Measurements from ENCODE around the gene EAF2.

The EAF2 gene

GRCh38 chr3:121885386-121885785 lies 50.4 kb downstream of the EAF2 start:
- no peak for TF ChIP-seq CTCF (IDR thresholded peaks at IDR 0.05; ENCODE audit: low read depth, low read length)
- H3K4me3 ChIP-seq (ENCODE audit: low read depth, low read length), result no peak overlapping the region

DNA sequence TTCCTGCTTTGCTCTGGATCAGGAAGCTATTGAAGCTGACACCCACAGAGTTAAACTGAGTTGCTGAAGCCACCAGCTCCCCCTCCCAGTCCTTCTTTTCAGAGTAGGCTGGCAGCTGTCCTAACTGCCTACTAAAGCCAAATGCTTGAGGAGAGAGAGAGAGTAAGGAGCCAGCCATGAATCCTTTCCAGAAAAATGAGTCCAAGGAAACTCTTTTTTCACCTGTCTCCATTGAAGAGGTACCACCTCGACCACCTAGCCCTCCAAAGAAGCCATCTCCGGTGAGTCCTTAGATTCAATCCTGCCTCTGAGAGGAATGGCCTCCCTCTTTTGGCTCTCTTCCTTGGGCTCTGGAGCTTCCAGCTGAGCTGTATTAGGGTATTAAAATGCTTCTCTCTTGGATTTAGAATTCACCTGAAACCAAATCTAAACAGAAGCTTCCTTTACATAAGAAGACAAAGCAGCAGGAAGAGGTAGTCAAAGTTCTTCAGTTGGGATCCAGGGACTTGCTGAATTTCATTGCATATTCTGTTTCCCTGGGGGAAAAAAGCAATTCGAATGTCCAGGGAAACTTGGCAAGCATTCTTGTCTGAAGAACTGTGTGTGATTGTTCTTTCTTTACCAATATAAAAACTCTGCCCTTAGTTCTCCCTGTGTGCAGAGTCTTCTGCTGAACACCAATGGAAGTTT lies 59.4 kb downstream of the EAF2 start, which contains the start of gene SLC15A2:
Gene SLC15A2 (plus strand): TSS at position 101 of the 690 bp plus-strand sequence. CDS start 76 bp downstream, at position 177.
- no peak for TF ChIP-seq CTCF (IDR thresholded peaks at IDR 0.05; ENCODE audit: low read depth, low read length)
- no peak within 1 kb of the TSS for H3K4me3 ChIP-seq (ENCODE audit: low read depth, low read length)

DNA sequence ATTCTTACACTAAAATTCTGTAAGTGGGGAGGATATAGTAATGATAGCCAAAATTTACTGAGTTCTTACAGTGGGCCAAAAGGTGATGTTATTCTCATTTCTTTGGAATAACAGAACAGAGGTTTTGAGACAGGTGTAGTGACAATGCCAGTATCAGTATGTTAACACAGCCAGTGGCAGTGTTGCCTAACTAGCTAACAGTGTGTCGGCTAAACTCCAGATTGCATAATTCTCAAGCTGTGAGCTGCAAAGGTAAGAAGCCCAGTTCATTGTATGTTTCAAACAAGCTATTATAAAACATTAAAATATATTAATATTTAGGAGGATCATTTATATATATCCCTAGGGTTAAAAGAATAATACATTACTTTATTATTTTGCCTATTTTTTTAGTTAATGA lies 60.1 kb downstream of the EAF2 start:
- no peak overlapping the region for H3K4me3 ChIP-seq (ENCODE audit: low read depth, low read length)
- TF ChIP-seq CTCF (IDR thresholded peaks at IDR 0.05; ENCODE audit: low read depth, low read length), result no peak

DNA sequence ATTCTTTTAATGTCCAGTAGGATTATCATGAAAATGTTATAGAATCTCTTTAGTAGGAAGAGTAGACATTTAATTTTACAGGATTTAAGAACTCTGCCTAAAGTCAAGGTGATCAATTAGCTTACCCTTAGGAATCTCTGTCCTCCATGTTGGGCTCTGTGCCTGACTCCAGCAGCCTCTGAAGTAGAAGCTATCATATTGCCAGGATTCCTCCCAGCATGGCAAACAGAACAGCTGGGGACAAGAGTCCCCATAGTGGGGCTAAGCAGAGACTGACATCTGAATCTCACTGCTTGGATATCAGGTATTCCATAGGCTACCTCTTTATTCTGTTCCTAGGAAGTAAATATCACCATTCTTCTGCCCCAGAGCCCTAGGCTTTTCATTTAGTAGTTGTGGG lies 60.7 kb downstream of the EAF2 start:
- H3K4me3 ChIP-seq (ENCODE audit: low read depth, low read length), result no peak overlapping the region
- TF ChIP-seq CTCF (IDR thresholded peaks at IDR 0.05; ENCODE audit: low read depth, low read length), result no peak

DNA sequence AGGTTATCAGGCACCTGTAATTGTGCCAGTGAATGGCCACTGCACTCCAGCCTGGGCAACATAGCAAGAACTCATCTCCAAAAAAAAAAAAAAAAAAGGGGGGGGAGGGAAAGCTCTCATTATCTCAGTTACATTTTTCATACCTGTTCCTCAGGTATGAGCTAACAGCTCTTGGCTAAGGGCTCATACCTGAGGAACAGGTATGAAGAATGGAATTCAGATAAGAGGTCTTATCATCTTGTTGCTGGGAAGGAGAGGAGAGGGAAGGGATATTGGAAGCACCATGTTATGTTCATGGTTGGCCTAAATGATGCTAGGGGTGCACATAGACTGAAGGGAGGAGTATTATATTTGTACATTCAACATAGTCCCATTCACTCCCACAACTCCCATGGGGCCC lies 61.8 kb downstream of the EAF2 start:
- H3K4me3 ChIP-seq (ENCODE audit: low read depth, low read length), result no peak overlapping the region
- no peak for TF ChIP-seq CTCF (IDR thresholded peaks at IDR 0.05; ENCODE audit: low read depth, low read length)

GRCh38 chr3:121897296-121897695 lies 62.3 kb downstream of the EAF2 start:
- no peak for TF ChIP-seq CTCF (IDR thresholded peaks at IDR 0.05; ENCODE audit: low read depth, low read length)
- no peak overlapping the region for H3K4me3 ChIP-seq (ENCODE audit: low read depth, low read length)

- H3K4me3 ChIP-seq (ENCODE audit: low read depth, low read length), result no peak overlapping the region
- no peak for TF ChIP-seq CTCF (IDR thresholded peaks at IDR 0.05; ENCODE audit: low read depth, low read length)
Observed at GRCh38 chr3:121913305-121913990, 78.4 kb downstream of the EAF2 start.
